SK-N-SH (cell line): Measurements from ENCODE around the gene F9. TPM values are rescaled to one million over a fixed set of nuclear protein-coding genes. Genes with fewer than 3 reads are reported as not detected.

Experiments used
- CTCF ChIA-PET: fragments of 300-600, 350-600 bp; formaldehyde crosslinking; extraction: SDS; loops from one replicate; lab custom pipeline; 2021; lab: Yijun Ruan, JAX
- POLR2A ChIA-PET: fragments of 350-600 bp; sonication (Branson Sonifier 250); formaldehyde crosslinking; extraction: SDS; loops from one replicate; lab custom pipeline; 2020; ENCODE audit warnings: antibody characterized with exemption, inconsistent platforms; lab: Yijun Ruan, JAX
- DNase-seq: peaks from one replicate; pipeline ENCODE4 v3.0.0; 2012
- H2AFZ ChIP-seq: fragments of 200-600 bp; sonication (generic); 2 replicates; pipeline ENCODE4 v1.8.1; 2016; ENCODE audit warnings: antibody characterized with exemption, mild to moderate bottlenecking, low read depth
- H3F3A ChIP-seq: fragments of 200-600 bp; sonication (generic); replicated peaks from 2 replicates; pipeline ENCODE3; 2016; ENCODE audit warnings: antibody characterized with exemption, mild to moderate bottlenecking; ENCODE audit not compliant: insufficient read depth
- H3K27ac ChIP-seq, 2 experiments: fragments of 200-500 bp in 1 of 2; fragments of 200-600 bp in 1 of 2; sonication (Bioruptor generic) in 1 of 2; sonication (generic), shearing (Covaris generic) in 1 of 2; 2 replicates each; pipeline versions ENCODE4 v1.5.1 to v1.6.1; 2014 to 2016; ENCODE audit warnings: low read depth in 2 of 2, inconsistent platforms in 1 of 2, low read length in 1 of 2, mild to moderate bottlenecking in 1 of 2, mixed read lengths in 1 of 2
- H3K27me3 ChIP-seq: fragments of 200-600 bp; sonication (generic), shearing (Covaris generic); 2 replicates; pipeline ENCODE4 v1.6.1; 2016; ENCODE audit warnings: mixed run types; ENCODE audit not compliant: insufficient read depth
- H3K36me3 ChIP-seq, 2 experiments: fragments of 200-500 bp in 1 of 2; fragments of 200-600 bp in 1 of 2; sonication (Bioruptor generic) in 1 of 2; sonication (generic) in 1 of 2; replicated peaks in 1 of 2; 2 replicates each; pipeline versions ENCODE3 to v1.5.1; 2014 to 2016; ENCODE audit warnings: low read length in 1 of 2, mild to moderate bottlenecking in 1 of 2; ENCODE audit not compliant: insufficient read depth in 2 of 2, control insufficient read depth in 1 of 2
- H3K4me1 ChIP-seq, 2 experiments: fragments of 200-500 bp in 1 of 2; fragments of 200-600 bp in 1 of 2; sonication (Bioruptor generic) in 1 of 2; sonication (generic), shearing (Covaris generic) in 1 of 2; 2 replicates each; pipeline versions ENCODE4 v1.5.1 to v1.6.1; 2014 to 2016; ENCODE audit warnings: low read depth in 1 of 2, low read length in 1 of 2, mixed run types in 1 of 2; ENCODE audit not compliant: insufficient read depth in 2 of 2, control insufficient read depth in 1 of 2
- H3K4me2 ChIP-seq: fragments of 200-600 bp; sonication (generic), shearing (Covaris generic); 2 replicates; pipeline ENCODE4 v1.6.1; 2017; ENCODE audit warnings: mixed run types
- H3K4me3 ChIP-seq, 2 experiments: fragments of 200-500 bp in 1 of 2; fragments of 200-600 bp in 1 of 2; sonication (Bioruptor generic) in 1 of 2; sonication (generic), shearing (Covaris generic) in 1 of 2; 2 replicates each; pipeline versions ENCODE4 v1.5.1 to v1.8.1; 2014 to 2016; ENCODE audit warnings: low read depth in 2 of 2, inconsistent platforms in 1 of 2, low read length in 1 of 2, mild to moderate bottlenecking in 1 of 2, mixed read lengths in 1 of 2, moderate library complexity in 1 of 2
- H3K79me2 ChIP-seq: fragments of 200-600 bp; sonication (generic); 2 replicates; pipeline ENCODE4 v1.8.1; 2017; ENCODE audit warnings: mild to moderate bottlenecking; ENCODE audit not compliant: insufficient read depth
- H3K9ac ChIP-seq: fragments of 200-600 bp; sonication (generic); 2 replicates; pipeline ENCODE4 v1.6.1; 2017; ENCODE audit warnings: mixed run types
- H3K9me2 ChIP-seq: fragments of 200-600 bp; sonication (generic); 2 replicates; pipeline ENCODE4 v1.6.1; 2017; ENCODE audit warnings: mixed run types
- H3K9me3 ChIP-seq: fragments of 200-600 bp; sonication (generic); 2 replicates; pipeline ENCODE4 v1.6.1; 2017; ENCODE audit warnings: mixed run types, mild to moderate bottlenecking, moderate library complexity
- H4K20me1 ChIP-seq: fragments of 200-600 bp; sonication (generic); 2 replicates; pipeline ENCODE4 v1.6.1; 2017; ENCODE audit warnings: mild to moderate bottlenecking, mixed run types; ENCODE audit not compliant: insufficient read depth
- ELF1 ChIP-seq: IDR thresholded peaks from 2 replicates; pipeline ENCODE4 v1.4.0; 2012
- FOXJ3 ChIP-seq: sonication (generic); formaldehyde crosslinking; IDR thresholded peaks from 2 replicates; pipeline ENCODE4 v1.5.1; 2020; ENCODE audit warnings: mild to moderate bottlenecking, missing genetic modification reagents
- FOXM1 ChIP-seq: IDR thresholded peaks from 2 replicates; pipeline ENCODE4 v1.4.0; 2012; ENCODE audit warnings: low read depth, mild to moderate bottlenecking
- JUND ChIP-seq: IDR thresholded peaks from 2 replicates; pipeline ENCODE4 v1.4.0; 2012
- RAD21 ChIP-seq: IDR thresholded peaks from 2 replicates; pipeline ENCODE4 v1.6.1; 2012; ENCODE audit warnings: mild to moderate bottlenecking, low read length
- SIN3A ChIP-seq: IDR thresholded peaks from 2 replicates; pipeline ENCODE4 v1.6.1; 2012; ENCODE audit warnings: low read depth, mild to moderate bottlenecking, low read length, moderate library complexity, borderline replicate concordance
- YY1 ChIP-seq: IDR thresholded peaks from 2 replicates; pipeline ENCODE4 v1.4.0; 2012; ENCODE audit warnings: low read depth, mild to moderate bottlenecking
- WGBS: methylation state at CpG from one replicate; pipeline ENCODE4 v1.1.6; 2017; ENCODE audit warnings: low lambda C conversion rate; 5-methylcytosine and 5-hydroxymethylcytosine counted together
- polyA plus RNA-seq, 3 experiments: library from polyadenylated mRNA; depleted of rRNA; stranded (reverse); fragments of >200 nt; gene quantifications; 2 replicates each; pipeline ENCODE4 v1.2.3, GENCODE V29; 2012
- TF ChIP-seq, protein P1 (sequence below): fragments of 200-600 bp; sonication (generic); IDR thresholded peaks from 2 replicates; pipeline ENCODE4 v1.6.1; 2017; ENCODE audit warnings: antibody characterized with exemption, mild to moderate bottlenecking, moderate library complexity
- TF ChIP-seq, protein P2 (sequence below): IDR thresholded peaks from 2 replicates; pipeline ENCODE4 v1.6.1; 2012; ENCODE audit warnings: mild to moderate bottlenecking, low read depth, low read length, moderate library complexity

The F9 gene
- polyA plus RNA-seq, 1 of the 3 experiments (the other 2 are of a cell fraction): not detected

DNA sequence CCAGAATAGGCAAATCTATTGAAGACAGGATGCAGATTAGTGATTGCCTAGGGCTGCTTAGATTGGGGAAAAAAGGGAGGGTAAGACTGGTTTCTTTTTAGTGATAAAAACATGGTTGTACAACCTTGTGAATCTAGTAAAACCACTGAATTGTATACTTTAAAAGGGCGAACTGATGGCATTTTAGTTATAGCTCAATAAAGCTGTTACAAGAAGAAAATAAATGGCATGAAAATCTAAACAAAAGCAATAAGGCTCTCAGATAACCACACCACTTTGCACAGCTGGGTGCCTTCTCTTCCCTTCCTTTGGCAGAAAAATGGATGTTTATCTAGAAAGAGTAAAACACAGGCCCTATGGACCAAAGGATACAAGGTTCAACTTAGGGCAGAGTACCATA lies 69.6 kb downstream of the F9 start:
- Histone ChIP-seq H3K9me3 (no peaks in the 10 kb centered on the region), H3K36me3 (no peaks in the 10 kb centered on the region), H3K27me3 (no peaks in the 10 kb centered on the region), H3K4me3 (no peak overlapping the region), H3K9me2 (no peaks in the 10 kb centered on the region), H3K79me2 (no peaks in the 10 kb centered on the region), H2AFZ (no peak overlapping the region), H3K4me2 (no peak overlapping the region), H3K4me1 (no peaks in the 10 kb centered on the region), H3K9ac (no peak overlapping the region), H3F3A (no peaks in the 10 kb centered on the region), H4K20me1 (no peaks in the 10 kb centered on the region), H3K27ac (no peak overlapping the region)
- DNase-seq: no peak
- ChIA-PET CTCF (no interaction called here), POLR2A (no interaction called here)
- TF ChIP-seq RAD21 (no peak), FOXM1 (no peak), JUND (no peak), YY1 (no peak), SIN3A (no peak), ELF1 (no peak), FOXJ3 (CRISPR knock-in tag) (no peak)
- TF ChIP-seq, protein P1, sequence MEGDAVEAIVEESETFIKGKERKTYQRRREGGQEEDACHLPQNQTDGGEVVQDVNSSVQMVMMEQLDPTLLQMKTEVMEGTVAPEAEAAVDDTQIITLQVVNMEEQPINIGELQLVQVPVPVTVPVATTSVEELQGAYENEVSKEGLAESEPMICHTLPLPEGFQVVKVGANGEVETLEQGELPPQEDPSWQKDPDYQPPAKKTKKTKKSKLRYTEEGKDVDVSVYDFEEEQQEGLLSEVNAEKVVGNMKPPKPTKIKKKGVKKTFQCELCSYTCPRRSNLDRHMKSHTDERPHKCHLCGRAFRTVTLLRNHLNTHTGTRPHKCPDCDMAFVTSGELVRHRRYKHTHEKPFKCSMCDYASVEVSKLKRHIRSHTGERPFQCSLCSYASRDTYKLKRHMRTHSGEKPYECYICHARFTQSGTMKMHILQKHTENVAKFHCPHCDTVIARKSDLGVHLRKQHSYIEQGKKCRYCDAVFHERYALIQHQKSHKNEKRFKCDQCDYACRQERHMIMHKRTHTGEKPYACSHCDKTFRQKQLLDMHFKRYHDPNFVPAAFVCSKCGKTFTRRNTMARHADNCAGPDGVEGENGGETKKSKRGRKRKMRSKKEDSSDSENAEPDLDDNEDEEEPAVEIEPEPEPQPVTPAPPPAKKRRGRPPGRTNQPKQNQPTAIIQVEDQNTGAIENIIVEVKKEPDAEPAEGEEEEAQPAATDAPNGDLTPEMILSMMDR: no peak
- TF ChIP-seq, protein P2, sequence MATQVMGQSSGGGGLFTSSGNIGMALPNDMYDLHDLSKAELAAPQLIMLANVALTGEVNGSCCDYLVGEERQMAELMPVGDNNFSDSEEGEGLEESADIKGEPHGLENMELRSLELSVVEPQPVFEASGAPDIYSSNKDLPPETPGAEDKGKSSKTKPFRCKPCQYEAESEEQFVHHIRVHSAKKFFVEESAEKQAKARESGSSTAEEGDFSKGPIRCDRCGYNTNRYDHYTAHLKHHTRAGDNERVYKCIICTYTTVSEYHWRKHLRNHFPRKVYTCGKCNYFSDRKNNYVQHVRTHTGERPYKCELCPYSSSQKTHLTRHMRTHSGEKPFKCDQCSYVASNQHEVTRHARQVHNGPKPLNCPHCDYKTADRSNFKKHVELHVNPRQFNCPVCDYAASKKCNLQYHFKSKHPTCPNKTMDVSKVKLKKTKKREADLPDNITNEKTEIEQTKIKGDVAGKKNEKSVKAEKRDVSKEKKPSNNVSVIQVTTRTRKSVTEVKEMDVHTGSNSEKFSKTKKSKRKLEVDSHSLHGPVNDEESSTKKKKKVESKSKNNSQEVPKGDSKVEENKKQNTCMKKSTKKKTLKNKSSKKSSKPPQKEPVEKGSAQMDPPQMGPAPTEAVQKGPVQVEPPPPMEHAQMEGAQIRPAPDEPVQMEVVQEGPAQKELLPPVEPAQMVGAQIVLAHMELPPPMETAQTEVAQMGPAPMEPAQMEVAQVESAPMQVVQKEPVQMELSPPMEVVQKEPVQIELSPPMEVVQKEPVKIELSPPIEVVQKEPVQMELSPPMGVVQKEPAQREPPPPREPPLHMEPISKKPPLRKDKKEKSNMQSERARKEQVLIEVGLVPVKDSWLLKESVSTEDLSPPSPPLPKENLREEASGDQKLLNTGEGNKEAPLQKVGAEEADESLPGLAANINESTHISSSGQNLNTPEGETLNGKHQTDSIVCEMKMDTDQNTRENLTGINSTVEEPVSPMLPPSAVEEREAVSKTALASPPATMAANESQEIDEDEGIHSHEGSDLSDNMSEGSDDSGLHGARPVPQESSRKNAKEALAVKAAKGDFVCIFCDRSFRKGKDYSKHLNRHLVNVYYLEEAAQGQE: no peak
- 0% methylated on average over 1 of the region's 1 CpG for WGBS

Other genes starting within 250 kb of the F9 start
- gene MCF2, start 177.4 kb downstream of the F9 start, polyA plus RNA-seq (2012; rRNA removed): 0.05 TPM in 2 replicates